H1 (cell line): ENCODE results near the gene NUMB. TPM values are rescaled to one million over a fixed set of nuclear protein-coding genes. Genes with fewer than 3 reads are reported as not detected.

ENCODE experiments used
- CTCF ChIA-PET: fragments of 300-600 bp; sonication (Branson Sonifier 250); formaldehyde crosslinking; loops from one replicate; lab custom pipeline; 2021; ENCODE audit not compliant: partially characterized antibody; lab: Charles Lee
- POLR2A ChIA-PET: fragments of 300-600 bp; sonication (Branson Sonifier 250); formaldehyde crosslinking; loops from one replicate; lab custom pipeline; 2021; ENCODE audit warnings: inconsistent platforms; ENCODE audit not compliant: partially characterized antibody; lab: Charles Lee
- DNase-seq, 2 experiments: peaks; one replicate each; pipeline versions ENCODE4 v3.0.0 to v3.0.0-alpha.2; 2010 to 2022; ENCODE audit warnings: low spot score in 2 of 2, low read depth in 1 of 2, mixed read lengths in 1 of 2
- FAIRE-seq: peaks from 2 replicates; lab custom pipeline; 2011; peaks lifted over from hg19 to GRCh38; lab: Jason Lieb, UNC
- H2AFZ ChIP-seq: 2 replicates; pipeline ENCODE4 v1.8.1; 2012; ENCODE audit warnings: low read length, inconsistent platforms
- H2AK5ac ChIP-seq: 2 replicates; pipeline ENCODE4 v1.6.1; 2013; ENCODE audit warnings: low read depth, low read length
- H2BK120ac ChIP-seq: replicated peaks from 2 replicates; pipeline ENCODE3; 2013; ENCODE audit warnings: low read depth, low read length, inconsistent platforms
- H2BK12ac ChIP-seq: 2 replicates; pipeline ENCODE4 v1.6.1; 2013; ENCODE audit warnings: low read depth, low read length
- H2BK15ac ChIP-seq: 2 replicates; pipeline ENCODE4 v1.6.1; 2013; ENCODE audit warnings: low read length
- H2BK20ac ChIP-seq: 2 replicates; pipeline ENCODE4 v1.6.1; 2013; ENCODE audit warnings: low read length
- H2BK5ac ChIP-seq: 2 replicates; pipeline ENCODE4 v1.6.1; 2013; ENCODE audit warnings: low read depth, low read length
- H3K14ac ChIP-seq: 2 replicates; pipeline ENCODE4 v1.6.1; 2013; ENCODE audit warnings: inconsistent platforms; ENCODE audit not compliant: insufficient read length
- H3K18ac ChIP-seq: 2 replicates; pipeline ENCODE4 v1.6.1; 2013; ENCODE audit warnings: low read length; ENCODE audit errors: extremely low read depth
- H3K23ac ChIP-seq: 2 replicates; pipeline ENCODE4 v1.6.1; 2013; ENCODE audit warnings: inconsistent platforms; ENCODE audit not compliant: insufficient read length
- H3K23me2 ChIP-seq: 2 replicates; pipeline ENCODE4 v1.6.1; 2013; ENCODE audit warnings: low read depth, low read length
- H3K27ac ChIP-seq: 2 replicates; pipeline ENCODE4 v1.6.1; 2011; ENCODE audit warnings: low read depth, low read length, inconsistent platforms
- H3K27me3 ChIP-seq, 4 experiments: replicated peaks in 1 of 4; 1 replicate in 1 of 4; 2 replicates in 3 of 4; pipeline versions ENCODE4 v1.6.1 to v1.8.1; 2011 to 2013; ENCODE audit warnings: low read length in 3 of 4, mild to moderate bottlenecking in 3 of 4, inconsistent platforms in 2 of 4, mixed read lengths in 2 of 4, moderate library complexity in 1 of 4; ENCODE audit not compliant: control insufficient read depth in 3 of 4, insufficient read depth in 3 of 4; ENCODE audit errors: extremely low read depth in 1 of 4
- H3K36me3 ChIP-seq, 4 experiments: 2 replicates each; pipeline versions ENCODE4 v1.6.1 to v1.8.1; 2011 to 2013; ENCODE audit warnings: mild to moderate bottlenecking in 4 of 4, low read length in 3 of 4, moderate library complexity in 2 of 4, control low read depth in 1 of 4, inconsistent platforms in 1 of 4; ENCODE audit not compliant: insufficient read depth in 4 of 4, control insufficient read depth in 2 of 4
- H3K4ac ChIP-seq: replicated peaks from 2 replicates; pipeline ENCODE3; 2013; ENCODE audit warnings: low read length, low read depth, mixed read lengths, inconsistent platforms; ENCODE audit not compliant: insufficient read length
- H3K4me1 ChIP-seq, 4 experiments: replicated peaks in 1 of 4; 1 replicate in 1 of 4; 2 replicates in 3 of 4; pipeline versions ENCODE4 v1.6.1 to v1.8.1; 2011 to 2013; ENCODE audit warnings: low read length in 3 of 4, inconsistent platforms in 2 of 4, mixed read lengths in 1 of 4; ENCODE audit not compliant: insufficient read depth in 4 of 4, control insufficient read depth in 3 of 4
- H3K4me2 ChIP-seq, 2 experiments: 2 replicates each; pipeline versions ENCODE4 v1.6.1 to v1.8.1; 2011 to 2013; ENCODE audit warnings: low read depth in 2 of 2, low read length in 2 of 2, control low read depth in 1 of 2, inconsistent platforms in 1 of 2, mild to moderate bottlenecking in 1 of 2; ENCODE audit not compliant: insufficient read depth in 1 of 2
- H3K4me3 ChIP-seq, 4 experiments: fragments of 200-600, 300-600 bp in 1 of 4; sonication (generic), shearing (Covaris generic), sonication (Bioruptor Twin) in 1 of 4; 2 replicates each; pipeline versions ENCODE4 v1.5.1 to v1.8.1; 2011 to 2016; ENCODE audit warnings: low read length in 4 of 4, low read depth in 3 of 4, control low read depth in 2 of 4, inconsistent platforms in 2 of 4, mild to moderate bottlenecking in 2 of 4, mixed read lengths in 1 of 4, moderate library complexity in 1 of 4; ENCODE audit not compliant: insufficient read depth in 2 of 4; ENCODE audit errors: extremely low read depth in 1 of 4
- H3K56ac ChIP-seq: replicated peaks from 2 replicates; pipeline ENCODE3; 2013; ENCODE audit warnings: low read depth, mild to moderate bottlenecking, mixed read lengths, low read length, inconsistent platforms; ENCODE audit not compliant: insufficient read length
- H3K79me1 ChIP-seq: 2 replicates; pipeline ENCODE4 v1.6.1; 2013; ENCODE audit warnings: low read depth, low read length, control low read depth
- H3K79me2 ChIP-seq, 2 experiments: 2 replicates each; pipeline versions ENCODE4 v1.6.1 to v1.8.1; 2012 to 2013; ENCODE audit warnings: low read length in 2 of 2, mild to moderate bottlenecking in 2 of 2, inconsistent platforms in 1 of 2; ENCODE audit not compliant: insufficient read depth in 2 of 2, control insufficient read depth in 1 of 2
- H3K9ac ChIP-seq, 4 experiments: replicated peaks in 1 of 4; 1 replicate in 1 of 4; 2 replicates in 3 of 4; pipeline versions ENCODE4 v1.6.1 to v1.8.1; 2011 to 2013; ENCODE audit warnings: low read depth in 3 of 4, low read length in 3 of 4, control low read depth in 2 of 4, mild to moderate bottlenecking in 2 of 4, moderate library complexity in 2 of 4, inconsistent platforms in 1 of 4; ENCODE audit errors: extremely low read depth in 1 of 4
- H3K9me3 ChIP-seq, 2 experiments: 2 replicates each; pipeline versions ENCODE4 v1.6.1 to v1.8.1; 2012 to 2013; ENCODE audit warnings: mild to moderate bottlenecking in 2 of 2, moderate library complexity in 2 of 2, control low read depth in 1 of 2, inconsistent platforms in 1 of 2, low read depth in 1 of 2, low read length in 1 of 2, mixed read lengths in 1 of 2; ENCODE audit not compliant: insufficient read depth in 2 of 2
- H4K20me1 ChIP-seq, 2 experiments: replicated peaks in 1 of 2; 2 replicates each; pipeline versions ENCODE3 to v1.8.1; 2011 to 2013; ENCODE audit warnings: inconsistent platforms in 2 of 2, low read length in 2 of 2, mild to moderate bottlenecking in 1 of 2; ENCODE audit not compliant: insufficient read depth in 2 of 2, control insufficient read depth in 1 of 2
- H4K5ac ChIP-seq: 2 replicates; pipeline ENCODE4 v1.6.1; 2013; ENCODE audit warnings: low read length, low read depth, mixed read lengths, inconsistent platforms; ENCODE audit not compliant: insufficient read length
- H4K8ac ChIP-seq: 2 replicates; pipeline ENCODE4 v1.8.0; 2013; ENCODE audit warnings: mild to moderate bottlenecking, moderate library complexity, low read length, inconsistent platforms; ENCODE audit not compliant: insufficient read depth; ENCODE audit errors: extremely low read depth
- H4K91ac ChIP-seq: replicated peaks from 2 replicates; pipeline ENCODE3; 2013; ENCODE audit warnings: low read length, mixed read lengths, inconsistent platforms; ENCODE audit not compliant: insufficient read length
- BRCA1 ChIP-seq: IDR thresholded peaks from 2 replicates; pipeline ENCODE4 v1.6.1; 2012; ENCODE audit warnings: low read depth, low read length, improper control_type of control experiment
- KDM5A ChIP-seq: fragments of 200-600 bp; IDR thresholded peaks from 2 replicates; pipeline ENCODE4 v1.7.1; 2012; ENCODE audit warnings: mild to moderate bottlenecking, low read length, inconsistent platforms, mixed read lengths
- PHF8 ChIP-seq: fragments of 200-600 bp; sonication (generic); conservative IDR thresholded peaks from 2 replicates; pipeline ENCODE4 v1.7.1; 2012; ENCODE audit warnings: low read depth, mild to moderate bottlenecking, inconsistent platforms, low read length, moderate library complexity
- POLR2A ChIP-seq, 2 experiments: IDR thresholded peaks; 1 replicate in 1 of 2; 2 replicates in 1 of 2; pipeline ENCODE4 v1.6.1; 2011; ENCODE audit warnings: low read depth in 2 of 2, low read length in 2 of 2, mild to moderate bottlenecking in 2 of 2; ENCODE audit errors: control extremely low read depth in 1 of 2
- USF2 ChIP-seq: IDR thresholded peaks from 2 replicates; pipeline ENCODE4 v1.6.1; 2011; ENCODE audit warnings: low read length, improper control_type of control experiment
- WGBS, 2 experiments: shearing (Covaris generic) in 1 of 2; methylation state at CpG; one replicate each; pipeline versions ENCODE4 v1.1.6 to v1.1.7; 2013 to 2015; ENCODE audit warnings: low lambda C conversion rate in 2 of 2, mixed read lengths in 2 of 2, inconsistent platforms in 1 of 2, low coverage in 1 of 2, missing lambda C conversion rate in 1 of 2; ENCODE audit not compliant: insufficient replicate concordance in 2 of 2, insufficient coverage in 1 of 2, insufficient read length in 1 of 2; ENCODE audit errors: extremely low coverage in 1 of 2, missing lambda C conversion rate in 1 of 2; 5-methylcytosine and 5-hydroxymethylcytosine counted together
- polyA plus RNA-seq, 7 experiments: library from polyadenylated mRNA; depleted of rRNA in 3 of 7; stranded (reverse) in 5 of 7; unstranded in 2 of 7; fragments of >200 nt in 5 of 7; fragments of 200-250 nt in 2 of 7; gene quantifications; 1 replicate in 5 of 7; 2 replicates in 1 of 7; 4 replicates in 1 of 7; pipeline versions ENCODE4 v1.2.1 to v1.2.3, GENCODE V29; 2011 to 2013; ENCODE audit warnings: missing spikeins in 2 of 7, mixed read lengths in 2 of 7
- total RNA-seq: library from RNA; stranded (reverse); fragmentation: NEBNext Ultra II Directional; extraction: Animal tissue kit (Norgen Biotek cat#: 25700); gene quantifications from 2 replicates; pipeline ENCODE4 v1.2.1, GENCODE V29; 2021

NUMB gene
- total and polyA plus RNA-seq, 2 of the 8 experiments (the other 6 are each of a cell fraction or from before 2014, with no cell fraction given), result 54.3 to 78.1 TPM

- Histone ChIP-seq H3K9me3 (no peaks in the 10 kb centered on the region), H2AK5ac (no peak overlapping the region), H3K9ac (no peak overlapping the region), H3K27me3 (no peaks in the 10 kb centered on the region), H2BK12ac (no peak overlapping the region), H4K91ac (no peak overlapping the region), H3K36me3 (peaks cover 0 to 7% (median 4%) of the 10 kb centered on the region in 4 experiments; a peak in 3 of 8 replicates), H3K79me1 (no peaks in the 10 kb centered on the region), H2BK15ac (no peak overlapping the region), H3K56ac (no peak overlapping the region), H2BK20ac (no peak overlapping the region), H3K4me2 (no peak overlapping the region), H3K23me2 (no peaks in the 10 kb centered on the region), H3K27ac (no peak overlapping the region), H4K20me1 (no peaks in the 10 kb centered on the region), H3K4me1 (peaks cover 0 to 9% (median 3%) of the 10 kb centered on the region in 4 experiments; a peak in 2 of 7 replicates), H3K4ac (no peak overlapping the region), H2BK120ac (no peak overlapping the region), H3K4me3 (no peak overlapping the region), H3K23ac (no peak overlapping the region), H3K79me2 (no peaks in the 10 kb centered on the region), H4K5ac (no peak overlapping the region), H2BK5ac (no peak overlapping the region), H3K14ac (no peak overlapping the region), H2AFZ (no peak overlapping the region), H4K8ac (no peak overlapping the region), H3K18ac (no peak overlapping the region)
- TF ChIP-seq USF2 (no peak), PHF8 (no peak), BRCA1 (no peak), POLR2A (IDR thresholded peaks at IDR 0.05; ENCODE audit: control extremely low read depth in 1 of 2, low read depth in 2 of 2, low read length in 2 of 2) (no peak), KDM5A (no peak)
- POLR2A ChIA-PET, result interaction anchor here (0.6 to 2.2 kb wide), 3 partner anchors 11 to 308 kb away, joined by 4 to 8 read pairs (median 8); no protein-coding TSS in a partner anchor
- FAIRE-seq, result no peak
- DNase-seq, result no peak
- CTCF ChIA-PET, result interaction anchor here (0.6 to 2.6 kb wide), 35 partner anchors 8 to 339 kb away, joined by 3 to 34 read pairs (median 4); partner anchors contain the start of gene NUMB
- 92% methylated on average over 12 of the region's 12 CpGs; no CpG with 5 or more reads in 1 of the 2 experiments for WGBS, 2 experiments
Observed at GRCh38 chr14:73293782-73294781, 164.3 kb downstream of the NUMB start.
